Measurements from ENCODE around the gene GARIN5A. TPM values are rescaled to one million over a fixed set of nuclear protein-coding genes. Genes with fewer than 3 reads are reported as not detected.

GARIN5A gene
- total RNA-seq, 1 experiment from 2014 or later = 0.23 TPM

DNA sequence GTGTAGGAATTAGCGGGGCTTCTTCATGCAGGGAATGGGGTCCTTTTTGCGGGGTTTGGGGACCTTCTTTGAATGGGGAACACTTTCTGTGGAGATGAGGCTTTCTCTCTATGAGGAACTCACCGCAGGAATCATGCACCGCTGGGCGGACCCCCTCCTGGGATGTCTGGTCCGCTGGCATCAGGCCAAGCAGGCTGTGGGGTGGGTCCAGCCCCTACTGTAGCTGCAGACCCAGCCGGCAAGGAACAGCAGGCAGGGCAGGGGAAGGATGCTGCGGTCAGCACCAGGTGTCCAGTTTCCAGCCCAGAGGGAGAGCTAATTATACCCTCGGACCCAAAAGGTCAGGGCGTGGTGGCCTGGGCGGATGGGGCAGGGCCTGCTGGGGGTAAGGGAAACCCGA lies 42.1 kb downstream of the GARIN5A start:
- peak; percentile 31 for DNase-seq (ENCODE audit: low read depth)

DNA sequence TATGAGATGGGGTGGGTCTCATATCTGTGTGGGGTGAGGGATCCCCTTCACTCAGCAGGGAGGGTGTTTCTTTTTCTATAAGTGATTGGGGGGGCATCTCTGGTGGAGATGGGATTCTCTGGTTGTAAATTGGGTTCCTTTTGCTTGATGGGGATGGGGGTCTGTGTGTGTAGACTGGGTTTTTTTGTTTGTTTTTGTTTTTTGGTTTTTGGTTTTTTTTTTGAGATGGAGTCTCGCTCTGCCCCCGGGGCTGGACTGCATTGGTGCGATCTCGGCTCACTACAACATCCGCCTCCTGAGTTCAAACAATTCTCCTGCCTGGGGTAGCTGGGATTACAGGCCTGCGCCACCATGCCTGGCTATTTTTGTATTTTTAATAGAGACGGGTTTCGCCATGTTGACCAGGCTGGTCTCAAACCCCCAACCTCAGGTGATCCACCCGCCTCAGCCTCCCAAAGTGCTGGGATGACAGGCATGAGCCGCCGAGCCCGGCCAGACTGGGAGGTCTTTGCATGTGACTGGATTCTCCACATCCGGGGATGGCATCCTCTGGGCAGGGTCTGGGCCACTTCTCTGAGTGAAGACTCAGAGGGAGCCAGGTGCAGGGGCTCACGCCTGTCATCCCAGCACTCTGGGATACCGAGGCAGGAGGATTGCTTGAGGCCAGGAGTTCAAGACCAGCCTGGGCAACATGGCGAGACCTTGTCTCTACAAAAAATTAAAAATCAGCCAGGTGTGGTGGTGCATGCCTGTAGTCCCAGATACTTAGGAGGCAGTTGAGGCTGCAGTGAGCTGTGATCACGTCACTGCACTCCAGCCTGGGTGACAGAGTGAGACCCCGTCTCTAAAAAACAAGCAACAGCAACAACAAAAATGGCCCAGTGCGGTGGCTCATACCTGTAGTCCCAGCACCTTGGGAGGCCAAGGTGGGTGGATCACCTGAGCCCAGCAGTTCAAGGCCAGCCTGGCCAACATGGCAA lies 43.2 kb downstream of the GARIN5A start:
- DNase-seq (ENCODE audit: low read depth) = no peak

DNA sequence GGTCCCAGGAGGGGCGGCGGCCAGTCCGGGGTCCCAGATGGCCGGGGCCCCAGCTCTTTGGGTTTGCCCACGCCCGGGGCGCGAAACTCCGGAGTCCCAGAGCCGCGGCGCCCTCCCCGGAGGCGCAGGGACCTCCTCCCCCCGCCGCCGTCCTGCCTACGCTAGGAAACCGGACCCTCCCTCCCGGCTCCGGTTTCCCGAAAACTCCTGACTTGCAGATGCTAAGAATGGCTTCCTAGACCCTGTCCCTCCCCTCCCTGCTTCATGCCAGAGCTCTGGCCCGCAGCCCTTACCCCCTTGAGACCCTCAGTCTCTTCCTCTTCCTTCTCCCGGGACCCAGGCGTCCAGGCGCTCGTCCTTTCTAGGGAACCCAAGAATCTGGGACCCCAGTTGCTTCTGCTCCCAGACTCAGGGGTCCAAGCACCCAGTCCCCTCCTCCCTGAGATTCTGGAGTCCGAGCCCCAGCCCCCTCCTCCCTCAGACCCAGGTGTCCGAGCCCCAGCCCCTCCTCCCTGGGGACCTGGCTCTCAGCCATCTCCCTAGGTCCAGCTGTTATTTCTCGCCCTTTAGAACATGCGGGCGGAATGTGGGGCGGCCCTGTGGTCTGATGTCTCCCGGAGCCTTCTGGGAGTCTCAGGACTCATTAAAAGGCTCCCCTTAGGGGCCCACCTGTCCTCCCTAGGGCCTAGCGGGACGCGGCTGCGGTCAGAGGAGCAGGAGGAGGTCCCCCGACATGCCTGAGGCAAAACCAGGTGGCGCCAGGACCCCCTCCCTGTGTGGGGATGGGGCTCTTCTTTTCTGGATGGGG lies 44.2 kb downstream of the GARIN5A start, which contains the start of gene MYBPC2:
Gene MYBPC2, plus strand, starts transcription at position 672 of the 808 bp plus-strand sequence. Its CDS starts 62 bp downstream, at position 734.
- DNase-seq (ENCODE audit: low read depth) = peak; percentile 75

DNA sequence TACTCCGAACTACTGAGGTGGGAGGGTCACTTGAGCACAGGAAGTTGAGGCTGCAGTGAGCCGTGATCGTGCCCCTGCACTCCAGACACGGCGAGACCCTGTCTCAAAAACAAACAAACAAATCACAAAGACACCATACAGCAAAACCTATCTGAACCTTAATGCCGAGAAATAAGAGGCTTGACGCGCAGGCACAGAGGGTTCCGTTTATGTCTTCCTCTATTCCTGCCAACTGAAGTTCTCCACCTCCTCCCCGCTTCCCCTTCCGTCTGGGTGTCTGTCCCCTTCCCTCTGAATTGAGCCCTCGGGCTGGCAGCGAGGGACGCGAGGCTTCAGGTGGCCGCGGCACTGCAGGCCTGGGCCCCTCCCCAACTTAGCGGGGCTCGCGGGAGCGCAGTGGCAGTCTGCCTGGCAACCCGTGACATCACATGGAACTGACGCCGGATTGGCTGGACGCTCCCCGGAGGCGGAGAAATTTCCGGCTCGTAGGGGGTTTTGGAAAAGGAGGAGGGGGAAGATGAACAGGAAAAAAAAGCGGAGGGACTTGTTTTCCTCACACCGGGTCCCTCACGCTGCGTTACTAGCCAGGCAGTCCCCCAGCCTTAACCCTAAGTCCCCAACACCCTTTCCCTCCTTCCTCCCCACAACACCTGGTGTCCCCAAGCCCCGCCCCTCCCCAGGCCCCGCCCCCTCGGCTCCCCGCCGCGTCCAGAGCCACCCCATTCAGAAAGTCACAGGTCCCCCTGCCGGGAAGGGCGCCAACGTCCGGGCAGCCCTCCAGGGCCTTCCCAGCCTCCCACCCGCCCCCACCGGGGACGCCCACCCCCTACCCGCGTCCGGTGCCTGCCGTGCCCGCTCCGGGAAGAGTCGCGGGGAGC lies 45.1 kb downstream of the GARIN5A start:
- DNase-seq (ENCODE audit: low read depth) = peak; percentile 50

DNA sequence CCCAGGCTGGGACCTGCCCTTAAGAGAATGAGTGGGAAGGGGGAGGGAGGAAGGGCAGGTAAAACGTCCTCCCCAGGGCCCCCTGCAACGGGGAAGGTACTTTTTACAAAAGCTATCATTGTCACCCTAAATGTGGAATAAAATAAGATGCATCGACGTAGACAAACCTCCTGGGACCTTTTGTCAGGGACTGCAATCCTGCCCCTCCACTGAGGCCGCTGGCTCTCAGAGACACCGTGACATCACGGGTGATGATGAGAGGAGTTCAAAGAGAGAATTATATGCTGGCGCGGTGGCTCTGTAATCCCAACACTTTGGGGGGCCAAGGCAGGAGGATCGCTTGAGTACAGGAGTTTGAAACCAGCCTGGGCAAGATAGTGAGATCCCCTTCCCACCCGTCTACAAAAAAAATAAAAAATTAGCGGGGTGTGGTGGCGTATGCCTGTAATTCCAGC lies 45.7 kb downstream of the GARIN5A start:
- no peak for DNase-seq (ENCODE audit: low read depth)

DNA sequence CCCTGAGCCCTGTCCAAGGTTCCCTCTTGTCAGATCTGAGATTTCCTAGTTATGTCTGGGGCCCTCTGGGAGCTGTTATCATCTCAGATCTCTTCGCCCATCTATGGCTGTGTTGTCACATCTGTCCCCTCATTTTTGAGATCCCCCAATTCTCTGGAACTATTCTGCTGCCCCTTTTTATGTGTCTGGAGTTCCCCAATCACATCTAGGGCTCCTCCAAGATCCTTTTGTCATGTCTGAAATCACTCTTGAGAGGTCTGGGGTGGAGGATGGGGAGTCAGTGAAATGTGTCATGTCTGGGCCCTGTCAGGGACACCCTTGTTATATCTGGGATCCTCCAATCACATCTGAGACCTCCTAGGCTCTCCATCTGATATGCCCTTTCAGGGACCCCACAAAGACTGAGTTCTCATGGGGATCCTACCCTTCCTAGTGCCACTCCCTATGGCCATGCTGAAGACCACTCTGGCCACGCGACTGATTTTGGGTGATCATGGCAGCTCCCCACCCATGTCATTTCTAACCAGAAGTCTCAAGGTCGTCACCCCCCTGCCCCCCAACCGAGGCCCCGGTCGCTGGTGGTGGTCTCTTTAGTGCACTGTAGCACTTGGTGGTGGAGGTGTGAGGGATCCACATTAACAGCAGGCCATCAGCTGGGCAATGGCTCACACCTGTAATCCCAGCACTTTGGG lies 47.7 kb downstream of the GARIN5A start:
- no peak for DNase-seq (ENCODE audit: low read depth)

DNA sequence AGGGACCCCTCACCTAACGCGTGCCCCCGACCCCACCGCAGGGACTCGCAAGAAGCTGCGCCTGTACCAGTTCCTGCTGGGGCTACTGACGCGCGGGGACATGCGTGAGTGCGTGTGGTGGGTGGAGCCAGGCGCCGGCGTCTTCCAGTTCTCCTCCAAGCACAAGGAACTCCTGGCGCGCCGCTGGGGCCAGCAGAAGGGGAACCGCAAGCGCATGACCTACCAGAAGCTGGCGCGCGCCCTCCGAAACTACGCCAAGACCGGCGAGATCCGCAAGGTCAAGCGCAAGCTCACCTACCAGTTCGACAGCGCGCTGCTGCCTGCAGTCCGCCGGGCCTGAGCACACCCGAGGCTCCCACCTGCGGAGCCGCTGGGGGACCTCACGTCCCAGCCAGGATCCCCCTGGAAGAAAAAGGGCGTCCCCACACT lies 48.6 kb downstream of the GARIN5A start:
- DNase-seq (ENCODE audit: low read depth) = peak; percentile 24

DNA sequence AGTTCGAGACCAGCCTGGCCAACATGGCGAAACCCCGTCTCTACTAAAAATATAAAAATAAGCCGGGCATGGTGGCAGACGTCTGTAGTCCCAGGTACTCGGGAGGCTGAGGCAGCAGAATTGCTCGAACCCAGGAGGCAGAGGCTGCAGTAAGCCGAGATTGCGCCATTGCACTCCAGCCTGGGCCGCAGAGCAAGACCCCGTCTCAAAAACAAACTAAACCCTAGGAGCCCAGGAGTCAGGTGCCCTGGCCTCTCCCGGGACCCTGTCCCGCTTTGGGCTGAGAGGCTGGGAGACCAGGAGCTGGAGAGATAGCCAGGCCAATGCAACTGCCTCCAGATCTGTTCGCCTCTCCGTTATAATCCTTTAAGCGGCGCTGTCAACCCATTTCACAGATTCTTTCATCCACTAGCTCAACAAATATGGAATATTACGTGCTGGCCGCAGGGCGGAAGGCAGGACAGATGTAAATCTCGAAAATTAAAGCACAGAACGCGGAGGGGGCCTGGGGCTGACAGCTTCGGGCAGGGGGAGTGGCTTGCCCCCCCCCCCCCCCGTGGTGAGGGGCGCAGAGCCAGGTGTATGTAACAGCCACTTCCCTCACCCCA lies 49.2 kb downstream of the GARIN5A start:
- no peak for DNase-seq (ENCODE audit: low read depth)

DNA sequence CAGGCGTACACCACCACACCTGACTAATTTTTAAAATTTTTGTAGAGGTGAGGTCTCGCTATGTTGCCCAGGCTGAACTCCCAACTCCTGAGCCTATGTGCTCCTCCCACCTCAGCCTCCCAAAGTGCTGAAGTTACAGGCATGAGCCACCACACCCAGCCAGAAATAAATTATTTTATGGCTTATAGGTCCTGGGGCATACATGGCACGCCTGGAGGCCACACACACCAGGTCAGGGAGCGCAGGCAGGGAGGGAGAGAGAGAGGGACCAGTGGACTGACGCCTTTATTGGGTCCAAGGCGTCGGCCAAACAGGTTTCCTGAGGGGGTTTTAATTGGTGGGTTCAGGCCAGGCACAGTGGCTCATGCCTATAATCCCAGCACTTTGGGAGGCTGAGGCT lies 51.1 kb downstream of the GARIN5A start:
- DNase-seq (ENCODE audit: low read depth) = no peak

DNA sequence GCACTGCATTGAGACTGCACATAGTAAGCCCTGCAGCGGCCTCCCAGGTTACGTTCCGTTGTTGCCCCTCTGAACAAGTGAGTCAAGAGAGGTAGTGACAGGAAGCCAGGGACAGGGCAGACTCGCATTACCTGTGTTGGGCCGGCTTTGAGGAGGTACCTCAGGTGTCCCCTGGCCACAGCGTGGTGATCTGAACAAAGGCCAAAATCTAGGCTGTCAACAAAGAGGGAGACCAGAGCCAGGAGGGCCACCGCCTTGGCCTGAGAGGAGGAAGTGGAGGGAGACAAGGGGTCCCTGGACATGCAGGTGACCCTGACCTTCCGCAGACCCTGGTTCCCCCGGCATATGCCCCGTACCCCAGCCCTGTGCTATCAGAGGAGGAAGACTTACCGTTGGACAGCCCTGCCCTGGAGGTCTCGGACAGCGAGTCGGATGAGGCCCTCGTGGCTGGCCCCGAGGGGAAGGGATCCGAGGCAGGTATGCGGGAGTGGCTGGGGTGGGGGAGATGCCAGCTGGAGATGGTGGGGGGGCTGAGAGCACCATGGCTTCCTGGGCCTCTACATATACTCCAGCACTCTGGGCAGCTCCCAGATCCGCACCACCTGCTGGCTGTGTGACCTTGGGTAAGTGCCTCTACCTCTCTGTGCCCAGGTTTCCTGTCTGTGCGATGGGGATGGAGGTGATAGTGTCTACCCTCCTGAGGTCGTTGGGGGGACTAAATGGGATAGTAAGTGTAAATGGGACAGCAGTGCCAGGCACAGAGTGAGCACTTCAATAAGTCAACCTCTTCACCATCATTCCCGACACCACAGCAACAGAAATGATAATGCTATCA lies 53.2 kb downstream of the GARIN5A start:
- no peak for DNase-seq (ENCODE audit: low read depth)

DNA sequence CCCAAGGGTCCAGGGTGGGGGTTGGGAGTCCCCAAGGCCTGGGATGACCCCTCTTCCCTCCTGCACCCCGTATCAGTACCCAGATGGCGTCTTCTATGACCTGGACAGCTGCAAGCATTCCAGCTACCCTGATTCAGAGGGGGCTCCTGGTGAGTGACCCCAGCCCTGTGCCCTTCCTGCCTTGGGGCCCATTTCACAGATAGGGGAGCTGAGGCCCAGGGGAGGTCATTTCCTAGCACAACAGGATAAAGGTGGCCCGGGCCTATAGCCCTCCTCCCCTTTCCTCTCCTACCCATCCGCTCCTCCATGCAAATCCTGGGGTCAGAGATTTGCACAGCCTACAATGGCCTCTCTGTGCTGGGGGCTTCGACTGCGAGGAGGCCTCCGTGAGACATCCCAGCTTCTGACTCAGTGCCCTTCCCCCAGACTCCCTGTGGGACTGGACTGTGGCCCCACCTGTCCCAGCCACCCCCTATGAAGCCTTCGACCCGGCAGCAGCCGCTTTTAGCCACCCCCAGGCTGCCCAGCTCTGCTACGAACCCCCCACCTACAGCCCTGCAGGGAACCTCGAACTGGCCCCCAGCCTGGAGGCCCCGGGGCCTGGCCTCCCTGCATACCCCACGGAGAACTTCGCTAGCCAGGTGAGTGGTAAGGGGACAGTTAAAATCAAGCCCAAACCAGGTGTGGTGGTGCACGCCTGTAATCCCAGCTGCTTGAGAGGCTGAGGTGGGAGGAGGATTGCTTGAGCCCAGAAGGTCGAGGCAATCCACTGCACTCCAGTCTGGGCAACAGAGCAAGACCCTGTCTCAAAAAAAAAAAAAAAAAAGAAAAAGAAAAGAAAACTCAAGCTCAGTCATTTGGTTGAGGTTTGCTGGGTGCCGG lies 54.0 kb downstream of the GARIN5A start:
- no peak for DNase-seq (ENCODE audit: low read depth)

DNA sequence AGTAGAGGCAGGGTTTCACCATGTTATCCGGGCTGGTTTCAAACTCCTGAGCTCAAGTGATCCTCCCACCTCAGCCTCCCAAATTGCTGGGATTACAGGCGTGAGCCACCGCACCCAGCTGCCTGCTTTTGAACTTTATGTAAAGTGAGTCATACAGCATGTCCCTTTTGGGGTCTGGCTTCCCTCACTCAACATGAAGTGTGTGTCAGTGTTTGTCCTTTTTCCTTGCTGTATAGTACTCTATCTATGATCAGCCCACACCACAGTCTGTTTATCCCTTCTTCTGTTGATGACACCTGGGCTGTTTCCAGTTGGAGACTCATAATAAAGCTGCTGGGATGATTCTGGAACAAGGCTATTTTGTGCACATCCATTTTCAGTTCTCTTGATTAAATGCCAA lies 55.8 kb downstream of the GARIN5A start:
- DNase-seq (ENCODE audit: low read depth) = no peak

DNA sequence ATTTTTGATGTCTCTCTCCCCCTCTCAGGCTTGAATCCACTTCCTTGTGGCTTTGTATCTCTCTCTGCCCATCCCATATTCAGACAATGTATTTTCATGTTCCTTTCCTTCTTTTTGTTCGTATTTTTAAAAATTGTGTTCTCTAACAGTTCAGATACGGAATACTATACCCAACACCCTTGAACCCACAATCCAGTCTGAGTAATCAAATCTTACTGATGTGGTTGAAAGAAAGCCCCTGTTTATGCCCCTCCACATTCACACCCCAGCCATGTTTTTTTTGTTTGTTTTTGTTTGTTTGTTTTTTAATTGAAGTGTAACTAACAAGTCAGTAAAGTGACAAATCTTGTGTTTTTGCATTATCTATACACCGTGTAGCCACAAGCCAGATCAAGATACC lies 56.5 kb downstream of the GARIN5A start:
- DNase-seq (ENCODE audit: low read depth) = no peak

DNA sequence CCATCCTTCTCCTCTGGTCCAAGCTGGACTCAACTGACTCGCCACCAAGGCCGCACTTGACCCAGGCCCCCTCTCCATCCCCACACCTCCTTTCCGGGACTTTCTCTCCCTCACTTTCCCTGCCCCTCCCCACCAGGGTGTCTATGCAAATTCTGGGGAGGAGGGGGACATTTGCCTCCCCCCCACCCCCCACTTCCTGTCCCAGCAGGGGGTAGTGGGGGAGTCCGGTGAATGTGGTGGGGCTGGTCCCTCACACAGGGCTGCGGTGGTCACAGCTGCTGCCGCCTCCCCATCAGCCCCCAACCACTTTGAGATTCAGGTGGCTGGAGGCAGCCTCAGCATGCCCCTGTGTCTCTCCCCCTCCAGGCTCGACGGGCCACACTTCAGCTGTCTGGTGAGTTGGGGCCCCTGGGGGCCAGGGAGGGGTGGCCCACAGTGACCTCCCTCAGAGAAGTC lies 57.0 kb downstream of the GARIN5A start:
- no peak for DNase-seq (ENCODE audit: low read depth)

DNA sequence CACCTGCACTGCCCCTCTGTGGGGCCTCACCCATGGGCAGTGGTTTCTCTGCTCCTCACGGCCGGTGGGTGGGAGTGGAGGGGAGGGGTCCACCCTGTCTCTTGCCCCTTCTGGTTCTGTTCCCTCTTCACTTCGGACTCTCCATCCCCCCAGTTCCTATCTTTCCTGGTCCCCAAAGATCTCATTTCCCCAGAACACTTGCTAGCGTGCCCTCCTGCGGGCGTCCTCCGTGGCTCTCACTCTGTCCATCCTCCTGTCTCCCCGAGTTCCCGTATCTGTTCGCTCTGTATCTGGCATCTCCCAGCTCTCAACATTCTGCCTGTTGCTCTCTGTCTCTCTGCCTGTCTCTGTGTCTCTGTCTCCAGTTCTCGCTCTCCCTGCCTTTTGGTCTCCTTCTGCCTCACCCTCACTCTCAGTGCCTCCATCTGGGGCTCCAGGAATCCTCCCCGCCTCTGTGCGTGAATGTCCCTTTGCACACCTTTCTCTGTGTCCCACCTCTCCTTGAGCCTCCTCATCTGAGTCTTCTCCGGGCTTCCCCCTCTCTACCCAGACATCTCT lies 57.5 kb downstream of the GARIN5A start:
- DNase-seq (ENCODE audit: low read depth) = no peak

DNA sequence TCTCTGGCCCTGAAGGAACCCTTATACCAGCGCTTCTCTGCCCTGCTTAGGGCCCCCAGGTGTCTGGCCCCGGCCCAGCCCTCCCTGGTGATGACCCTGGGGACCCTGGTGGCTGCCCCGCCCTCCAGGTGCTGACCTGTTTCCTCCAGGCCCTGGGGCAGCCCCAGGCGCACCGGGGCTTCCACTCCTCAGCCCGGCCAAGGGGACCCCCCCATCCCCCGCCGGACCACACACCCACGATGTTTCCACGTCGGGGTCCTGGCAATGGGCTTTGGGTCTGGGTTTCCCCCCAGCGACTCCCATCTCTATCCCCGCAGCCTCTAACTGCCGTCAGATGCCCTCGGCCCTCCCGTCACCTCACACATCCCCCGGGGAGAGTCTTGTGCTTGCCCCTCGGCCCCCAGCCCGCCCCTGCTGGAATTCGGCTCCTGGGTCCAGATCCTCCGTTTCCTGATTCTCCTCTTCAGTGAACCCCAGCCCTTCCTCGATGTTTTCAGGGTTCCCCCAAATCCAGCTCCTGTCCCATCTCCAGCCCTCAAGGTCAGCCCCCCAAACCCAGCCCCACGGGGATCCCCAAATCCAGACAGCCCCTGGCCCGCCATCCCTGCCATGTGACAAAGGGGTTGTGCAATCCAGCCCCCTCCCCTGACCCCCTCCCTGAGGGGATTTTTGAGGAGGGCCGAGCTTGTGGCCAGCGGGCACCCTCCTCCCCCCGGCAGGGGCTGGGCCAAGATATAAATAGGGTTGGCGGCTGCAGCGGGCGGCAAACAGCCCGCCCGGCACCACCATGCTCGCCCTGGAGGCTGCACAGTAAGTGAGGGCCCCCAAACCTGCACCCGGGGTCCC lies 58.2 kb downstream of the GARIN5A start, which contains the start of gene SPIB:
Gene SPIB, plus strand, starts transcription at position 763 of the 846 bp plus-strand sequence. Its CDS starts 25 bp downstream, at position 788.
- no peak for DNase-seq (ENCODE audit: low read depth)

All from LHCN-M2 (cell line).